Keratinocyte (primary cell): ENCODE data around the gene MDK. TPM values are rescaled to one million over a fixed set of nuclear protein-coding genes. Genes with fewer than 3 reads are reported as not detected.

Source experiments
- DNase-seq: peaks from one replicate; pipeline ENCODE4 v3.0.0-alpha.2; 2011; ENCODE audit warnings: low read depth, missing footprints, low spot score
- FAIRE-seq: peaks from 2 replicates; lab custom pipeline; 2011; peaks lifted over from hg19 to GRCh38; lab: Jason Lieb, UNC
- H2AFZ ChIP-seq: 2 replicates; pipeline ENCODE4 v1.6.0; 2012; ENCODE audit warnings: low read length, control low read depth, inconsistent platforms; ENCODE audit not compliant: control insufficient read depth
- H3K27ac ChIP-seq: 2 replicates; pipeline ENCODE4 v1.5.1; 2011; ENCODE audit warnings: low read length; ENCODE audit not compliant: control insufficient read depth, insufficient read depth
- H3K27me3 ChIP-seq: 3 replicates; pipeline ENCODE4 v1.6.0; 2011; ENCODE audit warnings: low read length; ENCODE audit not compliant: control insufficient read depth, insufficient read depth; ENCODE audit errors: extremely low read depth
- H3K36me3 ChIP-seq, 2 experiments: 2 replicates in 1 of 2; 3 replicates in 1 of 2; pipeline ENCODE4 v1.5.1; 2011; ENCODE audit warnings: low read length in 2 of 2, mild to moderate bottlenecking in 1 of 2; ENCODE audit not compliant: control insufficient read depth in 2 of 2, insufficient read depth in 2 of 2; ENCODE audit errors: extremely low read depth in 1 of 2
- H3K4me1 ChIP-seq: 3 replicates; pipeline ENCODE4 v1.5.1; 2011; ENCODE audit warnings: low read length; ENCODE audit not compliant: control insufficient read depth, insufficient read depth; ENCODE audit errors: extremely low read depth
- H3K4me2 ChIP-seq: 3 replicates; pipeline ENCODE4 v1.6.0; 2011; ENCODE audit warnings: low read depth, low read length; ENCODE audit not compliant: control insufficient read depth, insufficient read depth; ENCODE audit errors: extremely low read depth
- H3K4me3 ChIP-seq, 3 experiments: fragments of 200-600 bp in 1 of 3; sonication (generic) in 1 of 3; 2 replicates in 2 of 3; 3 replicates in 1 of 3; pipeline ENCODE4 v1.5.1; 2011 to 2016; ENCODE audit warnings: low read length in 3 of 3, mild to moderate bottlenecking in 3 of 3, control low read depth in 2 of 3, inconsistent platforms in 1 of 3, low read depth in 1 of 3, mixed read lengths in 1 of 3, mixed run types in 1 of 3, moderate library complexity in 1 of 3; ENCODE audit not compliant: control insufficient read depth in 2 of 3, insufficient read depth in 2 of 3; ENCODE audit errors: extremely low read depth in 1 of 3
- H3K79me2 ChIP-seq: 2 replicates; pipeline ENCODE4 v1.6.0; 2012; ENCODE audit warnings: low read length; ENCODE audit not compliant: control insufficient read depth, insufficient read depth
- H3K9ac ChIP-seq: 3 replicates; pipeline ENCODE4 v1.6.0; 2011; ENCODE audit warnings: low read length; ENCODE audit not compliant: control insufficient read depth, insufficient read depth; ENCODE audit errors: extremely low read depth
- H3K9me1 ChIP-seq: 3 replicates; pipeline ENCODE4 v1.6.0; 2011; ENCODE audit warnings: low read length; ENCODE audit not compliant: control insufficient read depth, insufficient read depth; ENCODE audit errors: extremely low read depth
- H3K9me3 ChIP-seq: 2 replicates; pipeline ENCODE4 v1.5.1; 2012; ENCODE audit warnings: low read depth, low read length; ENCODE audit not compliant: control insufficient read depth
- H4K20me1 ChIP-seq: 3 replicates; pipeline ENCODE4 v1.6.0; 2011; ENCODE audit warnings: low read length; ENCODE audit not compliant: control insufficient read depth, insufficient read depth; ENCODE audit errors: extremely low read depth
- CTCF ChIP-seq, 3 experiments: IDR thresholded peaks in 1 of 3; conservative IDR thresholded peaks in 1 of 3; optimal IDR thresholded peaks in 1 of 3; 2 replicates in 2 of 3; 3 replicates in 1 of 3; pipeline versions ENCODE3 to v1.5.1; 2011; ENCODE audit warnings: low read length in 3 of 3, mild to moderate bottlenecking in 3 of 3, moderate library complexity in 2 of 3, control low read depth in 1 of 3, inconsistent platforms in 1 of 3; ENCODE audit not compliant: insufficient read depth in 2 of 3; ENCODE audit errors: extremely low read depth in 1 of 3
- EZH2 ChIP-seq: IDR thresholded peaks from one replicate; pipeline ENCODE4 v1.6.1; 2012; ENCODE audit warnings: inconsistent platforms, mild to moderate bottlenecking, low read length, moderate library complexity
- dilution Hi-C: fragments of 300-500 bp; cut with MboI; formaldehyde crosslinking; loops from one replicate; pipeline ENCODE4 v1.7.0; 2020; ENCODE audit warnings: low sequenced_read_pairs; ENCODE audit not compliant: extremely low pct_ligation_motif_present
- polyA plus RNA-seq, 5 experiments: library from polyadenylated mRNA; depleted of rRNA in 3 of 5; stranded (reverse) in 3 of 5; stranded (forward) in 1 of 5; unstranded in 1 of 5; fragments of >200 nt; gene quantifications; 1 replicate in 1 of 5; 2 replicates in 3 of 5; 3 replicates in 1 of 5; pipeline versions ENCODE4 v1.2.1 to v1.2.3, GENCODE V29; 2011 to 2012; ENCODE audit warnings: missing spikeins in 2 of 5, low read depth in 1 of 5, low replicate concordance in 1 of 5

MDK gene
- polyA plus RNA-seq, 1 donor (not counting 4 experiments of a cell fraction or from before 2014, with no cell fraction given): 5.4 TPM

- no peaks in the 10 kb centered on the region for H3K9me3 ChIP-seq
- FAIRE-seq (no peak), DNase-seq (no peak)
- no peak overlapping the region for H3K27ac ChIP-seq
- peaks cover 15 to 23% of the 10 kb centered on the region in 2 experiments for H3K36me3 ChIP-seq
- TF ChIP-seq EZH2: no peak
- no peak for TF ChIP-seq CTCF (optimal IDR thresholded peaks at IDR 0.05 in 1 of 3, IDR thresholded peaks at IDR 0.05 in 1 of 3, conservative IDR thresholded peaks at IDR 0.05 in 1 of 3; ENCODE audit: extremely low read depth in 1 of 3, insufficient read depth in 2 of 3, low read length in 3 of 3)
- peaks cover 3% of the 10 kb centered on the region for H3K4me1 ChIP-seq
- H3K4me3 ChIP-seq: no peak overlapping the region
- no peak overlapping the region for H3K9ac ChIP-seq
- H3K79me2 ChIP-seq: peaks cover 51% of the 10 kb centered on the region
- H4K20me1 ChIP-seq: peaks cover 14% of the 10 kb centered on the region
- H3K27me3 ChIP-seq: no peaks in the 10 kb centered on the region
- H3K9me1 ChIP-seq: peaks cover 3% of the 10 kb centered on the region
- dilution Hi-C loops: no loop called here
- H3K4me2 ChIP-seq: no peak overlapping the region
- H2AFZ ChIP-seq: no peak overlapping the region
These were observed 17.4 kb upstream of the MDK start for GRCh38 chr11:46364056-46364455.

- H2AFZ ChIP-seq: no peak overlapping the region
- H3K4me1 ChIP-seq: peaks cover 3% of the 10 kb centered on the region
- H3K9ac ChIP-seq: no peak overlapping the region
- DNase-seq (no peak), FAIRE-seq (no peak)
- peaks cover 14% of the 10 kb centered on the region for H4K20me1 ChIP-seq
- H3K9me3 ChIP-seq: no peaks in the 10 kb centered on the region
- dilution Hi-C loops: no loop called here
- H3K36me3 ChIP-seq: peaks cover 15 to 31% of the 10 kb centered on the region in 2 experiments
- no peak for TF ChIP-seq EZH2
- TF ChIP-seq CTCF (optimal IDR thresholded peaks at IDR 0.05 in 1 of 3, IDR thresholded peaks at IDR 0.05 in 1 of 3, conservative IDR thresholded peaks at IDR 0.05 in 1 of 3; ENCODE audit: extremely low read depth in 1 of 3, insufficient read depth in 2 of 3, low read length in 3 of 3): no peak
- no peak overlapping the region for H3K4me2 ChIP-seq
- no peak overlapping the region for H3K4me3 ChIP-seq
- H3K27ac ChIP-seq: no peak overlapping the region
- peaks cover 49% of the 10 kb centered on the region for H3K79me2 ChIP-seq
- H3K27me3 ChIP-seq: no peaks in the 10 kb centered on the region
- H3K9me1 ChIP-seq: peaks cover 3% of the 10 kb centered on the region
These were observed 16.7 kb upstream of the MDK start for GRCh38 chr11:46364791-46365190.
